Astrocyte of the spinal cord (primary cell): Measurements from ENCODE around the gene MAPK8IP1.
"Not testable (repeated sequence)": the region's sequence is repeated elsewhere in the genome, so short reads cannot be mapped to it uniquely, and the experiment has no call there.

Experiments
- DNase-seq: peaks from one replicate; pipeline ENCODE4 v3.0.0; 2011; ENCODE audit warnings: low read depth, low spot score
- H3K4me3 ChIP-seq: 2 replicates; pipeline ENCODE4 v1.5.1; 2011; ENCODE audit warnings: low read depth, mild to moderate bottlenecking, low read length, moderate library complexity
- CTCF ChIP-seq: IDR thresholded peaks from 2 replicates; pipeline ENCODE4 v1.5.1; 2012; ENCODE audit warnings: low read depth, mild to moderate bottlenecking, low read length, inconsistent platforms
- in situ Hi-C: cut with HindIII; loops from 2 replicates; pipeline ENCODE4 v1.10.0; 2017; ENCODE audit warnings: low sequenced_read_pairs

The MAPK8IP1 gene

GRCh38 chr11:45902452-45903380 is 17.3 kb downstream of the MAPK8IP1 start:
- no peak overlapping the region for H3K4me3 ChIP-seq
- TF ChIP-seq CTCF = no peak
- no peak for DNase-seq
- in situ Hi-C loops = no loop called here

- no peak overlapping the region for H3K4me3 ChIP-seq
- in situ Hi-C loops = no loop called here
- TF ChIP-seq CTCF = no peak
- no peak for DNase-seq
Observed at GRCh38 chr11:45904309-45904915, 19.0 kb downstream of the MAPK8IP1 start.

DNA sequence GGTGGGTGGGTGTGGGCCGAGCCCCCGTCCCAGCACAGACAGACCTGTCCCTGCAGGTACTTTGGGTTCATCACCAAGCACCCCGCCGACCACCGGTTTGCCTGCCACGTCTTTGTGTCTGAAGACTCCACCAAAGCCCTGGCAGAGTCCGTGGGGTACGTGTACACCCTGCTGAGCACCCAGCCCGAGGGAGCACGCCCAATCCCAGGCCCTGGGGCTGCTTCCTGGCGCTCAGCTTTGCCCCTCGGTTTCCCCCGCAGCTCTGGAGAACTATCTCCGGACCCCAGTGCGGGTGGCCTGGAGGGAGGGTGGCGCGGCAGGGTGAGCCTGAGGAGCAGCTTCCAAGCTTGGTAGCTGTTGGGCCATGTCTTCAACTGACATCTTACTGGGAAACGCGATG is 19.6 kb downstream of the MAPK8IP1 start:
- TF ChIP-seq CTCF = no peak
- no peak overlapping the region for H3K4me3 ChIP-seq
- in situ Hi-C loops = no loop called here
- no peak for DNase-seq

DNA sequence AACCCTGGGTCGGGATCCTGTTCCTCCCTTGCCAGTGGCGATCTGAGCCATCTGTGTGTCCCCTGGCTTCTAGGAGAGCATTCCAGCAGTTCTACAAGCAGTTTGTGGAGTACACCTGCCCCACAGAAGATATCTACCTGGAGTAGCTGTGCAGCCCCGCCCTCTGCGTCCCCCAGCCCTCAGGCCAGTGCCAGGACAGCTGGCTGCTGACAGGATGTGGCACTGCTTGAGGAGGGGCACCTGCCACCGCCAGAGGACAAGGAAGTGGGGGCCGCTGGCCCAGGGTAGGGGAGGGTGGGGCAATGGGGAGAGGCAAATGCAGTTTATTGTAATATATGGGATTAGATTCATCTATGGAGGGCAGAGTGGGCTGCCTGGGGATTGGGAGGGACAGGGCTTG is 20.1 kb downstream of the MAPK8IP1 start:
- H3K4me3 ChIP-seq, DNase-seq, in situ Hi-C loops: not testable (repeated sequence)

DNA sequence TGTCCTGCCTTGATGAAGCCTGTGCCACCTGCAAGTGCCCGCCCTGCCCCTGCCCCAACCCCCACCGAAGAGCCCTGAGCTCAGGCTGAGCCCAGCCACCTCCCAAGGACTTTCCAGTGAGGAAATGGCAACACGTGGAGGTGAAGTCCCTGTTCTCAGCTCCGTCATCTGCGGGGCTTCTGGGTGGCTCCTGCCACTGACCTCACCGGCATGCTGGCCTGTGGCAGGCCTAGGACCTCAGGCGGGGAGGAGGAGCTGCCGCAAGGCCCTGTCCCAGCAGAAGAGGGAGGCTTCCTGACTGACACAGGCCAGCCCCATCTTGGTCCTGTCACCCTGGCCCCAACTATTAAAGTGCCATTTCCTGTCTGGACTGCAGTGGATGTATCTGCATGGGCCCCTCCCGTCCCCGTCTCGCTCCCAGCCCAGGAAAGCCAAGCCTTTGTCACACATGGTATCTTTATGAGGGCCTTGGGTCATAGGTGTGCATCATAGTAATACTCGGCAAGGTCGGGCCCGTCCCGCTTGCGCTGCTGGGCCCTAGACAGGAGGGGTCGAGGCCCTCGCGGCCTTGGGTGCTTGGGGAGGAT is 20.7 kb downstream of the MAPK8IP1 start:
- in situ Hi-C loops = no loop called here
- no peak for TF ChIP-seq CTCF
- H3K4me3 ChIP-seq = no peak overlapping the region
- DNase-seq = no peak

DNA sequence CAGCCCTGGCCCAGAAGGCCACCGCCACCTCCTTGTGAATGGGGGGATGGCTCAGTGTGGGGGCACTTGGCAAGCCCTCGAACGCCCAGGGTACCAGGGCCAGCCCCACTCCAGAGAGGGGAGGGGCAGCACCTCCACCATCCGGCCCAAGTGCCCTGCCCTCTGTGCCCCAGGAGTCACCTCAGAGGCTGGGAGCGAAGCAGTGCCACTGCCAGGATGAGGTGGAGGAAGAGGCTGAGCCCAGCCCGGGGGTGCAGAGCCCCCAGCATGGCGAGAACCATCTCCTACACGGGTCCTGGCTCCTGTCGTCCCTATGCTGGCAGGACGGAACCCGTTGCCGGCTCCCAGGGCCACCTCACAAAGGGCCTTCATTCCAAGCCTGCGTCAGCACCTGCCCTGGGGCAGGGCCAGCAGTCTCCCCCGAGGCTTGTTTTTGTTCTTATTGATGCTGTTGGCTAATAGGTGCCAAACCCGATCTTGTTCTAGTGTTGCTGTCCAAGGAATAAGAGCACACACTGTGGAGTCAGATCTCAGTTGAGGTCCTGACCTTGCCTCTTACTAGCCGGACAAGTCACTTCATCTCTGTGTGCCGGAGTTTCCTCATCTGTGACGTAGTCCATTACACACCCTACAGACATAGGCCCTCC is 21.6 kb downstream of the MAPK8IP1 start, which contains the start of gene FREY1:
TSS of gene FREY1 (minus strand) at position 307 of the 647 bp plus-strand sequence. CDS start at position 281, 26 bp downstream.
- in situ Hi-C loops = no loop called here
- no peak for DNase-seq
- no peak for TF ChIP-seq CTCF
- no peak within 1 kb of the TSS for H3K4me3 ChIP-seq
